ENCODE measurements around the gene TMEM181.

GRCh38 chr6:158684311-158684710 is 124.4 kb downstream of the TMEM181 start:
- TF ChIP-seq POLR2A (IDR thresholded peaks at IDR 0.05) (no peak), EP300 (IDR thresholded peaks at IDR 0.05) (no peak)
